HG03442 (cell line): ENCODE data around the gene ELL.

ENCODE experiments used
- ATAC-seq: cut with Tn5 transposase; IDR thresholded peaks from one replicate; pipeline ENCODE4 v1.9.1; 2021; ENCODE audit warnings: mild to moderate bottlenecking, moderate library complexity; ENCODE audit not compliant: unreplicated experiment

Gene ELL

GRCh38 chr19:18449552-18449951 is 72.3 kb downstream of the ELL start:
- no peak for ATAC-seq

GRCh38 chr19:18446811-18447359 is 75.0 kb downstream of the ELL start:
- ATAC-seq, result no peak

DNA sequence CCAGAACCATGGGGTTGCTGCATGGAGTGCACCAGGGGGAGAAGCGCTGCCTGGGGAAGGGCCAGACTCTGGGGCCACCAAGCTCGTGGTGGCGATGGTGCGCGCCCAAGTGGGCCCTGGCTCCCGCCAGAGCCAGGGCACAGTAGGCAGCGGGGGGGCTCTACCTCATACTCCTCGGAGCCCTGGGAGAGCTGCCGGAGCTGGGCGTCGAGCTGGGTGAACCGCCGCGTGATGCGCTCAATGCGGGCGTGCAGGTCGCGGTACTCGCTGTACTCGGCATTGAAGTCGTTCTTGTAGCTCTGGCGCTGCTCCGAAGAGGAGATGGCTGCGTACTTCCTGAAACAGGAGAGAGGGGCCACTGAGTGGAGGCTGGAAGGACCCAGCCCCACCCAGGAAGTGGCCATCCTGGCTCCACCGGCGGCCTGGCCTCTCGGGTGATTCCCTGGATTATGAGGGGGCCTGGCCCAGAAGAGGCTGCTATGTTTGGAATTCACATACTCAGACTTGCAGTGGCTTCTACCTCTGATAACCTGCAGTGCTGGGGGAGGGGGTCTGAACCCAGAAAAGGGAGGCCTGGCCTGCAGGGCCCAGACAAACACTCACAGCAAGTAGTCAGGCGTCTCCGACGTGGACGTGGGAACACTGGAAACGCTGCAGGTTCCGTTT is 75.6 kb downstream of the ELL start:
- no peak for ATAC-seq

GRCh38 chr19:18445262-18445948 is 76.5 kb downstream of the ELL start:
- no peak for ATAC-seq

GRCh38 chr19:18444513-18444912 is 77.4 kb downstream of the ELL start:
- ATAC-seq, result no peak

DNA sequence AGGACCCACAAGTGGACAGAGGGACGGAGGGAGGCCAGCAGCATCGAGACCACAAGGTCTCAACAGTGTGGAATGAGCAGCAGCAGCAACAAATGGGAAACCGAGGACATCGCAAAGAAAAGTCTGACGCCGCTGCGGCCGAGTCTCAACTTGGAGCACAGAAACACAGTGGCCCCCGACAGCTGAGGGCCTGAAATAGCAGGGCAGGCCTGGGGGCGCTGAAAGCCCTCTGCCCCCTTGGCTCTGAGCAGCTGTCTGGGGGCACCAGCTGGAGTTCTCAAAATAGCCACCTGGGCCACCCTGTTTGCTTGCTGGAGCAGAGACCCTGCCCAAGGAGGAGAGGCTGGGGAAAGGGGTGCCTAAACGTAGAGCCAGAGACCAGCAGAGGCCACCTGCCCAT is 78.0 kb downstream of the ELL start:
- ATAC-seq, result no peak

- no peak for ATAC-seq
Observed at GRCh38 chr19:18443406-18443805, 78.5 kb downstream of the ELL start.

DNA sequence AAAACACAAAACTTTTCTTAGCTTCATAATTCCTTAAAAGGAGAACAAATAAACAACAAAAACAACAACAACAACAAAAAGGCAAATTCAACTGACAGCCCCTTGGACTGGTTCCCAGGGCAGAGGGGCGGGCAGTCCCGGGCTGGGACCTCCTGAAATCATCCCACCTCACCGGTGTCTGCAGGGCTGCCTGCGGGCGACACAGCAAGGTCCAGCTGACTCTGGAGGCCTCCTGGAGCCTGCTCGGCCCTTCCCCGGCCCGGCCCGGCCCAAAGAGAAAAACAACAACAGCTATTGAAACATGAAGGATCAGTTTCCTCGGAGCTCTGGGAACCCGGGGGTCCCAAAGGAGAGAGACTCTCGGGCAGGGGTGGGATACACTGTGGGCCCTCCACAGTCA is 78.9 kb downstream of the ELL start:
- ATAC-seq, result no peak

DNA sequence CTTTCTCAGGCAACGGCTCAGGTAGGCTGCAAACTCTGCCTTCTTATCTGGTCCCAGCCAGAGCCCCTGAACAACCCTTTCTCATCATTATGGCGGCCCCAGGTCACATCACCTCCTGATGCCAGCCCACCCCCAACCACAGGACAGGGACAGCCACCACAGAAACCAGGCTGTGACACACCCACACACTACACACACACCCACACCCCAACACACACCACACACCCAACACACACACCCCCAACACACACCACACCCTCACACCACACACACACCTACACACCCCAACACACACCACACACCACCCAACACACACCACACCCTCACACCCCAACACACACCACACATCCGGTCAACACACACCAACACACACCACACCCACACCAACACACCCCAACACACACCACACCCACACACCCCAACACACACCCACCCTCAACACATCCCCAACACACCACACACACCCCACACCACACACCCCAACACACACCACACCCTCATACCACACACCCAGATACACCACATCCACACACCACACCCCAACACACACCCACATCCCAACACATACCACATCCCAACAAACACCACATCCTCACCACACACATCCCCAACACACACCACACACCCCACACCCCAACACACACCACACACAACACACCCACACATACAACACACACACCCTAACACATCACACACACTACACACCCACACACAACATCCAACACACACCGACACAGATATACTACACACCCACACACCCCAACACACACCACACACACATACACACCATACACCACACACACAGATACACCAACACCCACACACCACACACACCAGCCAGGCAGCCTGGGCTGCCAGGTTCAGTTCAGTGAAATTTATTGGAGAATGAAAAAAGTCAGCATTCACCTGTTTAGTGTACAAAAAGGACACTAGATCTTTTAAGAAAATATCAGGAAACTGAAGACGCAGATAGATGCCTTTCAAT is 79.8 kb downstream of the ELL start:
- ATAC-seq, result no peak

- ATAC-seq, result no peak
Observed at GRCh38 chr19:18440936-18441803, 80.7 kb downstream of the ELL start.

- ATAC-seq, result no peak
Observed at GRCh38 chr19:18440415-18440877, 81.4 kb downstream of the ELL start.

DNA sequence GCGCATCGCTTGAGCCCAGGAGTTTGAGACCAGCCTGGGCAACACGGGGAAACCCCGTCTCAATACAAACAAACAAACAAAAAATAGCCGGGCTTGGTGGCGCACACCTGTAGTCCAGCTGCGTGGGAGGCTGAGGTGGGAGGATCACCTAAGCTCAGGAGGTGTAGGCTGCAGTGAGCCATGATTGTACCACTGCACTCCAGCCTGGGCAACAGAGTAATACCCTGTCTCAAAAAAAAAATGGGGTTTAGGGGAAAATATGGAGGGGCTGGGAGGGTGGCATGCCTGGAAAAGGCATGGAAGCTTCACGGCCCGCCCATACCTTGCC is 82.0 kb downstream of the ELL start:
- ATAC-seq, result no peak

DNA sequence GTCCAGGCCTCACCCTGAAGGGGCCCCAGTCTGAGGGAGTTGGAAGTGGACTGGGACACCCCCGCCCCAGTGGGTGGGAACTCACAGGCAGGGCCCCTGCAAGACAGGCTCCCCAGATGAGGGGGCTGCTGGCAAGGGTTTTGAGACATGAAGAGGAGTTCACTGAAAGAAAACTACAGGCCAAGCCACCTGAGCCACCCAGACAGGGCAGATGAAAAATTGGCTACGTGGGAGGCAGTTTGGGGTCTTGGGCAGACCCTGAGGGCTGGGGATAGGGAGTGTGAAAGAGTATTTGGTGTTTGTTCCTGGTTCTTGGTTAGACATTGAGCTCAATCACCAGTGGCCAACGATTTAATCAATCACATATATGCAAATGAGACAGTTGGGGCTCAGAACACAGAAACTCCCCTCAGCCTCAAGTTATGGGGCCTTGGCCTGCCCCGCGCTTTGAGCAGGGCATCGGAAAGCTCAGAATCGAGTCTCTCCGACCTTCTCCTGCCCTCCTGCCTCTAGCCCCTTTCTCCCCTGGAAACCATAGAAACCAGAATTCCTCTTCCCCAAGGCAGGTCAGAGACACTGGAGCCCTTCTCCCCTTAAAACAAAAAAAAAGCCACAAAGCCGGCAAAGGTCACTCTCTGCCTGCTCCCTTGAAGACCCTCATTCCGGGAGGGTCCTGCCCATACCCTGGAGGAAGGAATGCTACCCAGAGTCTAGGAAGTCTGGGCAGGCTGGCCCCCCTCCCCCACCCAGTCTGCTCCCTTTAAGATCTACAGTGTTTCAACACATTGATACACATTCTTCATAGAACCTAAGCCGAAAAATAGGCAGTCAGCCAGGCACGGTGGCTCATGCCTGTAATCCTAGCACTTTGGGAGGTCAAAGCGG is 82.6 kb downstream of the ELL start:
- no peak for ATAC-seq

DNA sequence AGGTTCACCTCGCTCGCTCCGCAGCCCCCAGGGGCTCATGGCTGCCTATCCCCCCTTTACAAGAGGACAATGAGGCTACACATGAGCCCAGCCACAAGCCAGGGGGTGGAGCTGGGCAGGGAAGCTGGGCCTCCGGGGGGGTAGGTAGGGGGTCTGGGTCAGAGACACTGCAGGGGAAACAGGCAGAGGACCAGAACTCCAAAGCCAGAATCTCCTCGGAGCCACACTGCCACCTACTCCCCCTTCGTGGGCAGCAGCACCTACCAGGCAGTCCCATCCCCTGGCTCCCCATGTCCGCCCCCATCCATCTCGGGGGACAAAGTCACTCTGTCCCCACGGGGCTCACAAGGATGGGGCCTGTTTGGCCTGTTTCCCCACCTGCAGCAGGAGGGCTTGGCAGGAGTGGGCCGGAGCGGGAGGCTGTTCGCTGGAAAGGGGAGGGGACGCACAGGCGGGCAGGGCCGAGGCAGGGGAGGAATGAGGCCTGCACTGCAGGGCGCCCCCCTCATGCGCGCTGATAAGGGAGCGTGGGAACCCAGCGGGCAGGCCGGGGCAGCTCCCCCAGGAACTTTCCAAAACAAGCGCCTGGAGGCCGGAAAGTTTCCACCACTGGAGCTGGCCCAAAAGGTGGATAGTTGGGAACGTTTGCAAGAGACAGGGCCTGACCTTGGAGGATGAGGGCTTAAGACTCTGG is 83.4 kb downstream of the ELL start:
- no peak for ATAC-seq

- ATAC-seq, result no peak
Observed at GRCh38 chr19:18437491-18438330, 84.2 kb downstream of the ELL start, which contains the start of gene ISYNA1. Gene ISYNA1 (minus strand): TSS chr19:18438133. CDS start chr19:18437979, 154 bp downstream.

DNA sequence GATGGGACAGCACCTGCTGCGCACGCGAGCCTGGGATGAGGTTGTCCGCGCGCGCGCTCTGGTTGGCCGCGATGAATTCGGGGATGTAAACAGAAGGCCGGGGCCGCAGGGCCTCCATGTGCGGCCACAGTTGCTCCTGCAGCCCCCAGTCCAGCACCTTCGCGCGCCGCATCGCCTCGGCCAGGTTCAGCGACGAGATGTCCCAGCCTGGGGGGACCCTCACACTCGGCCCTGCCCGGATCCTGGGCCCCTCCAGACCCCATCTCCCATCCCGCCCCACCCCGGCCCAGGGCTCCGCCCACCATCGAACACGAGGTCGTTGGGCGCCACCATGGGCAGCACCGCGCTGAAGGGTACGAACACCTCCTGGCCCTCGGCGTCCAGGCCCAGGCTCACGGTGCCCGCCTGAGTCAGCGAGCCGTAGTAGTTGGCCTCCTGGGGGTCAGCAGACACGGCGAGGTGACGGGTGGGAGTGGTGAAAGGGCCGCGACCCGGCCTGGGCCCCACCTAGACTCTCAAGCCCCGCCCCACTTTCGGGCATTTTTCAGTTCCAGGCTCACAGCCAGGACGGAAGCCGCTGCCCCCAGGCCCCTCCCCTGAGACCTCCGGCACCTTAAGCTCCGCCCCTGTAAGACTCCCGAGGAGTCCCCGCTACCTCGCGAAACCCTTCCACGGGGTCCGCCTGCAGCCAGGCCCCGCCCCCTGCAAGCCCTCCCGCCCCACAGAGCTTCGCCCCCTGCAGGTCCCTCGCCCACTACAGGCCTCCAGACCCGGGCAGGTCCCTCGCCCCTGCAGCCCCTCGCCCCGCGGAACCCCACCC is 85.0 kb downstream of the ELL start:
- ATAC-seq, result peak; percentile 41
